Stimulated activated CD8-positive, alpha-beta memory T cell treated with anti-CD3 and anti-CD28 coated beads, Interleukin-4, amount 100 ng/mL, for 48 hours (primary cell): ENCODE measurements around the gene LARGE1.

Experiments used
- DNase-seq: peaks from one replicate; pipeline ENCODE4 v3.0.0-alpha.2; 2020

Gene LARGE1

DNA sequence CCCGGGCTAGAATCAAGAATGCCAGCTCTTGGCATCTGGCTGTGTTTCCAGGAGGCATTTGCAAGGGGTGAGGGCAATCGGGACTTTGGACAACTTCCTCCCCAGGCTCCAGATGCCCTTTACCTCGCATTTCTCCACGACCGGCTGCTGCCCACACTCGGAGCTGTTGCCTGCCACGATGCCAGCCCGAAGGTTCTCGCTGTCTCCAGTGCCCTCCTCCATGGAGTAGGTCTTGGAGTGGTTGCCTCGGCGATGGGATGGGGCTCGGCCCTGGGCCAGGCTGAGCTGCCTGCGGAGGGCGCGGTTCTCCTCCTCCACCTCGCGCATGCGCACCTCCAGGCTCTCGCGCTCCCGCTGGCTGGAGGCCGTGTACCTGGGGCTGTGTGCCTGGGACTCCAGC lies 270.0 kb downstream of the LARGE1 start:
- no peak for DNase-seq

DNA sequence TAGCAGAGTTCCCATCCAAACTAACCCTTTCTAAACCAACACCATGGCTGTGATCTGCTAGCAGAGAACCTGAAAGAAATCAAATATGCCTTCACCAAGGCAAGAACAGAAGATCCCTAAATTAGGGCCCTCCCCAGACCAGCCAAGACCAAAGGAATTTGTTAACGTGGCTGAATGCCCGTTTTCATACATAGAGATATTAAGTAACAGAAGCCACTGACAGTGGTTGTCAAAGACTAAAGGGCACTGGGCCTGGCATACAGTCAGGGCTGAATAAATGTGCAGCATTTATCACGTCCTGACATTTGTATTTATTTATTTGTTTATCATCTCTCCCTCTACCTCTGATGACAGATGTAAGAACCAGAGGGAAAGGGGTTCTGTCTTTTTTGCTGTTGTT lies 271.8 kb downstream of the LARGE1 start:
- DNase-seq, result no peak

DNA sequence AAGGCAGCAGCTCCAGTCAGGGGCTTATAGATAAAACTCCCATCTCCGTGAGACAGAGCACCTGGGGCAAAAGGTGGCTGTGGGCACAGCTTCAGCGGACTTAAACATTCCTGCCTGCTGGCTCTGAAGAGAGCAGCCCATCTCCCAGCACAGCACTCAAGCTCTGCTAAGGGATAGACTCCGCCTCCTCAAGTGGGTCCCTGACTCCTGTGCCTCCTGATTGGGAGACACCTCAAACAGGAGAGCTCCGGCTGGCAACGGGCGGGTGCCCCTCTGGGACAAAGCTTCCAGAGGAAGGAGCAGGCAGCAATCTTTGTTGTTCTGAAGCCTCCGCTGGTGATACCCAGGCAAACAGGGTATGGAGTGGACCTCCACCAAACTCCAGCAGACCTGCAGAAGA lies 279.4 kb downstream of the LARGE1 start:
- DNase-seq, result no peak

DNA sequence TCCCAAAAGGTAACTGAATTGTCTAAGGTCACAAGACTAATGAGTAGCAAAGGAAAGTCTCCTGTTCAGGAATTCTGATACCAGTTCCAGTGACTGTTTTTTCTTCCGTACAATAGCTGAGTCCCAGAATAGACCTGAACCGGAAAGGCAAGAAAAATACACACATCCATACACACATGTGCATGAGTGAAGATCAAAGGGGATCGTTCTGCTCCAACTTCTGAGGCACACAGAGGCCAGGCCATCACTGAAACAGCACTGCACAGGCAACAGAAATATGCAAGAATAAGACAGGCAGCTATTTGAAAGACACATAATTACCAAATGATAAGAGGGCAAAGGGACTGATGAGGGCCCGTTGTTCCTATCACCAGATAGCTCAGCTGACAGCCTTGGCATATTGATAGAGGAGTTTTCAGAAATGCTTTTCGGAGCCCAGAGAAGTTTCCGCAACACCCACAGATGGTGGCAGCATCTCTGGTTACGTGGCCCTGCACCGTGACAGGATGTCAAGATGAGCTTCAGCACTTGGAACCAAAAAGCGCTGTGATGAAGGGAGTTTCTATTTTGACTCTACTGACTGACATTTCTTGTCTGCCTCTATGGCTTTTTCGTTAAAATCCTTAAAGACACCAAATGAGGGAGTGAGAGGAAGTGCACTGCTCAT lies 280.6 kb downstream of the LARGE1 start:
- DNase-seq, result no peak

DNA sequence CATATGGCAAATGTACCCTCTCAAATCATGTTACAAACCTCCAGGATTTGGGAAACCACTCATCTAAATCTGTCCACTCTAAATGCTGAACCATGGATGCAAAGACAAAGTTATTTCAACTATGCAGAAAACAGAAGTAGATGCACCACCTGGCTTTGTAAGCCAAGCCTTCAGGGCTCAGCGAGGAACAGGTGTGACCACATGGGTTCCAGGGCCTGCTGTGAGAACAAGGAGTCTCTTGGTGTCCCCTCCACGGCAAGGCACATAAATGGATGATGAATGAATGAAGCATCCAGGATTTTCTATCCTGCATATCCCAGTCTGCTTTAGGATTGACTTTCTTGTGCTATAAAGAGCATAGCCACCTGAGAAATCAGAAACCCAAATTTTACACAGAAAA lies 284.5 kb downstream of the LARGE1 start:
- no peak for DNase-seq

DNA sequence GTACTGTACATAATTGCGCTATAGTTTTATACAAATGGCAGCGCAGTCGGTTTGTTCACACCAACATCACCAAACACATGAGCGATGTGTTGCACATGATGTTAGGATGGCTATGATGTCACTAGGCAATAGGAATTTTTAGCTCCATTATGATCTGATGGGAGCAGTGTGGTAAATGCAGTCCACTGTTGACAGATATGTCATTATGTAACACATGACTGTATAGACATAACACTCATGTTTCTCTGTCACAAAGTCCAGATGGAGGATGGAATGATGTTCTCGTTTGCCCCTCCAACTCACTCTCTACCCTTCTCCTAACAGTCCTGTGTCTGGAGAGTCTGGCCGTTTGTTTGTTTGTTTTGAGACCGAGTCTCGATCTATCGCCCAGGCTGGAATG lies 288.5 kb downstream of the LARGE1 start:
- DNase-seq, result no peak

DNA sequence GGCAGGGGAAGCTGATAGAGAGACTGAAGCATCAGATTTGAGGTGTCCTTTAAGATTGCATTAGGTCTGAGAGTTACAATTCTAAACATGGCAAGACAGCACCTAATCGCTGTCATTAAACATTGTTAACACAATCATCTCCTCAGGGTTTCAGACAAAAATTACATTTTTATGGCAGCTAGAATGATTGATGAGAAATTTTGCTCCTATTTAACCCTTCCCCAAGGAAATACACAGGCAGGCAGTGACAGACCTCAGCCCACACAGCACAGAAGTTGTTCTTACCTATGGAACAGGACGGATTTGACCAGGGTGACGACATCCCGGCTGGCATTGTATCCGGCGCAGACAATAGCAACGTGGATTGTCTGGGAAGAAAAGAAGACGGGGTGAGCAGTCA lies 294.3 kb downstream of the LARGE1 start:
- DNase-seq, result no peak

DNA sequence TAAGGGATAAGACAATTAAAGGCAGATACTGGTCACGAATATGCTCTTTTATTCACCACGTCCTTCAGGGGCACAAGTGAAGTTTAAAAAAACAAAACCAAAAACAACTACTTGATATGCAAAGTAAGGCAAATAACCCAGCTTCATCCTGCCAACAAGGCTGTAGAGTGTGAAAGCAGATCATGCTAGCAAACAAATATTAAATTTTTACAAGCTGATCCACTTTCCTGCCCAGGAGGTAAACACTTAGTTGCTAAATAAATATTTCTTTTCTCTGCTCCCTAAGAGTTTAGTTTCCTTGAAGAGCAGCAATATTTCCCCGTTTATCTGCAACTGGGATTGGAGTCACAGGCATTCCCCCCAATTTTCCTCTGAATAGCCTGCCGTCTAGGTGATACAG lies 300.2 kb downstream of the LARGE1 start:
- DNase-seq, result no peak

DNA sequence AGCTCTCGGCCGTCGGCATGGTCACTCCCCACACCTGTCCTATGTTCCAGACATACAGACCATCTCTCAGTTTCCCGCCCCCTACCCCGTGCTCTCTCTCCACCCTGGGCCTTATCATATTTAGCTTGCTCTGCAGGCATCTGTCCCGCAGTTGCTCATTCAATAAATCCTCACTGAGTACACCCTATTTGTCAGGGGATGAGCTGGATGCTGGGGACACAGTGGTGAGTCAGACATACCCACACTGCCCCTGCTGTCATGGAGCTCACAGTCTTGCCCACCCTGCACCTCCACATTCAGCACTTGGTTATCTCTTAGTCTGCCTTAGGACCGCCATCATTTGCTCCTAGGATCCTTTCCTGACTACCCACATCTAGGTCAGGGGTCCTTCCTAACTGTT lies 313.8 kb downstream of the LARGE1 start:
- no peak for DNase-seq

DNA sequence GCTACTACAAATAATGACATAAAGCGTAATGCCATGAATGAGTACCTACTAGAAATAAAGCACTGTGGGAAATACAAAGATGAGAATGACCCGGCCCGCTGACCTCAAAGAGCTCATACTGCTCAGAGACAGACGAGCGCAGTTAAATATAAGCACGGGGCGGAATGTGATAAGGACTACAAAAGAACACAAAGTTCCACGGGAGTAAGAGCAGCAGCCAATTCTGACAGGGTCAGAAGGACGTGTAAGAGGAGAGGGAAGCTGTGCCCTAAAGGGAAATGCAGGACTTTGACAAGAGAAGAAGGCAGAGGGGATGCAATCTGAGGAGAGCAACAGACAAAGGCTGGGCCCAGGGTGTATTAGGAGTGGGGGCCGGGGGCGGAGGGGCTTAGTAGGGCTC lies 314.6 kb downstream of the LARGE1 start:
- DNase-seq, result no peak

DNA sequence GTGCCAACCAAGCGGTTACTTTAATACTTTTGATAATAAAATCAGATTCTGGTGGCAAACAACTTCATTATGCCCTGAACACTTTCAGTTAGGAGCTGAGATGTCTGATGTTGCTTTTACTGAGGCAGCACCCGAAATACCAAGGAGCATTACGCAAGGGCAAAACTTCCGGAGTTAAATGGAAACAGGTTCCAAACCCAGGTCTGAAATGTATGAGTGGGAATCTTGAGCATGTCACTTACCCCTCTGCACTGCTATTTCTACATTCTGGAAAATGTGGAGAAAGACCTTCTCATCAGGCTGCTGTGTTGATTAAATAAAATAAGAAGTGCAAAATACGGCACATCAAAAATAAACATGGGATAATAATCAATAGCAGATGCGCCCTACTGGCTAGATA lies 315.1 kb downstream of the LARGE1 start:
- DNase-seq, result no peak

DNA sequence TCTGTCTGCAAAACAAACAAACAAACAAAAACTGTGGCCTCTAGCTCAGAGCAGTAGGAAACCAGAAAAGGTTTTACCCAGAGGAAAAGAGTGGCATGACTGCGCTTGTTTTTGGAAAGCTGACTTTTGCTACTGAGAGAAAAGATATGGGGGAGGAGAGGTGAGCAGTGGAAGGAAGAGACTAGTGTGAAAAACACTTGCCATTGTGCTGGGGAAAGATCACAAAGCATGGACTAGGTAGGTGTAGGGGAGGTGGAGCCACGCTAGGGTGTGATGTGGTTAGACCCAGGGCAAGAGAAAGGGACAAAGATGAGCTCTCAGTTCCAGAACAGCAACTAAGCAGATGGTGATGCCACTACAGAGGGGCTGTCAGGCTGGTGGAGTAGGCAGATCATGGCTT lies 319.2 kb downstream of the LARGE1 start:
- no peak for DNase-seq

DNA sequence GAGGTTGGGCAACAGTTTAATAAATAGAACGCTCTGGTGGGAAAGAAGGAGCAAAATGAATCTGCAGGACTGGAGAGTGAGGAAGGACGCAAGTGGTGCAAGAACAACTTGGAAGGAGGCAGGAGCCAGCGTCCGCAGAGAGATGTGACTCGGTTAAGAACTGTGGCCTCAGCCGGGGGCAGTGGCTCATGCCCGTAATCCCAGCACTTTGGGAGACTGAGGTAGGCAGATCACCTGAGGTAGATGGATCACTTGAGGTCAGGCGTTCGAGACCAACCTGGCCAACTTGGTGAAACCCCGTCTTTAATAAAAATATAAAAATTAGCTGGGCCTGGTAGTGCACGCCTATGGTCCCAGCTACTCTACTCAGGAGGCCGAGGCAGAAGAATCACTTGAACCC lies 319.7 kb downstream of the LARGE1 start:
- no peak for DNase-seq

DNA sequence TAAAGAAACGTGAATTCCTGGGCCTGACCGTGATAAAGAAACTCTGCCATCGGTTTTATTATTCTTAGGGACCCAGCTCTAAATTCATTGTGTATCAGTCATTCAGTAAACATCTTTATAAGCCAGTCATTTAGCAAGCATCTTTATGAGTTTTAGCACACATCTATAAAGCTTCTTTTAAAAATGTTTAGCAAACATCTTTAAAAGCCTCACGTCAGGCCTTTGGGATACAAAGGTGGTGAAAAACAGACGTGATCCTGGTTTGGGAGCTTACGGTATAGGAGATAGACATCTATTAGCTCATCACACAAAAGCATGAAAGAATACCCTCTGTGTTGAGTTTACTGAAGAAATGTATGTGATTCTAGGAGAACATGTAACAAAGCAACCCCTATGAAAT lies 320.2 kb downstream of the LARGE1 start:
- no peak for DNase-seq

DNA sequence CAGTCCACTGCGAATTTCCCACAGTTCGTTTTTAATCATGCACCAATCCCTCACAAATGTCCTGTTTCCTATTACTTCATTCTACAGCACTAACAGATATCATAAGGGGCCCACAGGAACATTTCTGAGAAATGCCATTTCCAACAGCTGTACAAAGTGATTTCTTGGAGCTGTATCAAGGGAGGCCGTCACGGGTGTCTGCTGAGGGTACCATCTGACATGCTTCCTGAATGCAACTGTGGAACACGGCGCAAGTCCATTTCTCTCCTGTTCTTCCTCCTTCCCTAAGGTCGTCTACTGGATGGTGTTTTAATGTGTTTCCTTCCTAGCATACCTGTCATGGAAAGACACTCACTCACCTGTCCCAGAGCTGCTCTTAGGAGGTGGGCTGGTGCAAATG lies 320.7 kb downstream of the LARGE1 start:
- DNase-seq, result no peak

DNA sequence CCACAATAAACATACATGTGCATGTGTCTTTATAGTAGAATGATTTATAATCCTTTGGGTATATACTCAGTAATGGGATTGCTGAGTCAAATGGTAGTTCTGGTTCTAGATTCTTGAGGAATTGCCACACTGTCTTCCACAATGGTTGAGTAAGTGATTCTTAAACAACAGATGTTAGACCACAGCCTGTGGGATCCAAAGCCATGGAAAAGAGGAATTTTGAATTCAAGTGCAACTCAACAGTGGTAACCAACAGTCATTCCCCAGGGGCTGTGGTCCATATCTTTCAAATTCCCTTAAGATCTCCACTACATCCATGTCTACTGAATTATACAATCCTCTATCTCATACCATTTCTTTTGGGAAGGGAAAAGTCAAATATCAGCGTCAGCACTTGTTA lies 321.5 kb downstream of the LARGE1 start:
- DNase-seq, result no peak

DNA sequence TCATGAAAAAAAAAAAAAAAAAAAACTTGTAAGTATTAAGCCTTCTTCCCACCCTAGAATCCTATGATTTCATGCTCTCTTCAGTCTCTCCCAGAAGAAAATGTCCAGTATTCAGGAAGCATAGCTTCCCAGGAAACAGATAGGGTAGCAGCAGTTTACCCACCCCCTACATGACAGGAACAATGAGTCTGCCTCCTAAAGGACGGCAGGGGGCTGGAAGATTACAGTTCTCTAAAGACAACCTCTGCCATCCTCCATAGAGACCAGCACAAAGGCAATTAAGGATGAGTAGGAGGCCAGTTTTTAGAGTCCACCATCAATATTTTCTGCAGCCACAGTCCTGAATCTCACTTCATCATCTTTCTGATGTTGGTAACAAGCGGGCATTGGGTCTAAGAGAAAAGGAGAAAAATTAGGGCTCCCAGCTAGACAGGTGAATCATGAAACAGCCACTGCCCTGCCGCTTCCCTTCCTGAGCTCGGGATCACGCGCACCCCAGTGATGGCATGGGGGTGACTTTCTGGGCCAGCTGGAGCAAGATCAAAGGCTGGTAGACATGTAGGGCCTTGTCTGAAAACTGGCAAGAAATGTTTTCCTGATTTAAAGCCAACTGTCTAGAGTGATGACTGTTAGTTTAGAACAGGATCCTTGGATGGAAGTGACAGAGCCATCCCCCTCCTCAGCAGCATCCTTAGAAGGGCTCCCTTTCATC lies 322.8 kb downstream of the LARGE1 start:
- DNase-seq, result no peak

DNA sequence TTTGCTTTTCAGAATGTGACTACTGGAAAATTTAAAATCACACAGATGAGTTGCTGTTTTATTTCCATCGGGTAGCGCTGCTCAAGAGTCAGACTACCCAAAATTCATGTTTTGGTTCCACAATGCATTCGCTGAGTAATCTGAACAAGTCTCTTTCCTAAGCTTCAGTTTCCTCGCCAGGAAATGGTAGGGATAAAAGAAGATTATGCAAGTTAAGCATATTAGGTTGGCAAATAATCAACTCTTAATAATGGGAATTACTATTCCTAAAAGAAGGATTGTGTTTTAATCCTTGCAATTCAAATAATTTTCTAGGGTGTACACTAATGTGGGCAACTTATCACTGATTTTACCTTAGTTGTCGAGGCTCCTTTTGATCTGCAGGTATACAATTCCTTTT lies 326.5 kb downstream of the LARGE1 start:
- no peak for DNase-seq

DNA sequence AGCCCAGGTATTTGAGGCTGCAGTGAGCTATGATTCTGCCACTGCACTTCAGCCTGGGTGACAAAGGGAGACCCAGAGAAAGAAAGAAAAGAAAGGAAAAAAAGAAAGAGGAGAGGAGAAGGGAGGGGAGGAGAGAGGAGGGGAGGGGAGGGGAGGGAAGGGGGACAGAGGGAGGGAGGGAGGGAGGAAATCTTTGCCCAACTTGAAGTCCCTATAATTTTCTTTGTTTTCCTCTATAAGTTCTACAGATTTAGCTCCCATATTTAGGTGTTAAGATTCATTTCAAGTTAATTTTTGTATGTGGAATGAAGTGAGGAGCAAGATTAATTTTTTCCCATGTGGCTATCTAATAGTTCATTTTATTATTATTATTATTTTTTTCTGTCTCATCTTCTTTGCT lies 328.3 kb downstream of the LARGE1 start:
- no peak for DNase-seq

DNA sequence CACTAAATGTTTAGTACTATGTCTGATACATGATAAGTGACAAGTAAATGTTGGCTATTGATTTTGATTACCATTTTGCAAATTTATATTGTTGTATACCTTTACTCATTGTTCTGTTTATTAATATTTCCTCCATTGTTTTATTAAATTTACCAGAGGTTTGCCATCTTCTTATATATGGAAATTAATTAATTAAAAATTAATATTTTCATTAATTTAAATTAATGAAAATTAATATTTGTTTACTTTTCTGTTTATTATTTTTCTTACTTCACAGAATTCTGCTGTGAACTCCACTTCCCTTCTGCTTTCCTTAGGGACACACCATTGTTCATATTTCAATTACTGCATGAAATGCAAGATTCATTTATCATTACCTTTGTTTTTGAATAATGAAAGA lies 331.0 kb downstream of the LARGE1 start:
- no peak for DNase-seq

DNA sequence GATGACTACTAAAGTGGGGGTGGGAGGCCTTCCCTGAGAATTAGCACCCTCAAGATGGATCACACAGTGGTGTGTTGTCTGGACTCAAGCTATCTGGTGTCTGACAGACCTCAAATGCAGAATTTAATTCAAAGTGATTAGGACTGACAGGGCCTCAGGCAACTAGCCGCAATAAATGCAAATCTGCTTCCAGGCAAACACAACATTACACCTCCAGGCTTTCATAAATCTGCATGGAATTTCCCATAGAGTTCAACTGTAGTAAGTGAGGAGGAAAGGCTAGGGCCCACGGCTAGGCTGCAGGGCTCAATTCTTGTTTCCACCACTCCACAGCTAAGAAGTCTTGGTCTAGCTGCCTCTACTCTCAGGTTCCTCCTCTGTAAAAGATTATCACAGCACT lies 331.4 kb downstream of the LARGE1 start:
- DNase-seq, result no peak

DNA sequence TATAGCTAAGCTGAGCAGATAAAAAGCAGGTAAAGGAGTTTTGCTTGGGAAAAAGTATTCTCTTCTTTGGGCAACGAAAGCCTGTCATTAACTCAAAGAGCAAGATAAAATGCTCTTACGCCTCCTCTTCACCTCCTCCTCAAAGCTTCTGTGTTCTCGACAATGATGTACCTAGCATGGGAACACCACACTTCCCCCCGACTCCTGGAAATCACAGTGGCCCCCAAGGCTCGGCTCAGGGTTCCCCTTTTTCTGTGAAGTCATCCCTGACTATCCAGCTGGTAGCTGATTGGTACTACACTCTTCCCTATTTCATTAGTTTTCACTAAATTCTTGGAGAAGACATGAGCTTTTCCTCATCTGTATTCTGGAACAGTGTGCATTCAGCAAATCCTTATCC lies 336.1 kb downstream of the LARGE1 start:
- no peak for DNase-seq

DNA sequence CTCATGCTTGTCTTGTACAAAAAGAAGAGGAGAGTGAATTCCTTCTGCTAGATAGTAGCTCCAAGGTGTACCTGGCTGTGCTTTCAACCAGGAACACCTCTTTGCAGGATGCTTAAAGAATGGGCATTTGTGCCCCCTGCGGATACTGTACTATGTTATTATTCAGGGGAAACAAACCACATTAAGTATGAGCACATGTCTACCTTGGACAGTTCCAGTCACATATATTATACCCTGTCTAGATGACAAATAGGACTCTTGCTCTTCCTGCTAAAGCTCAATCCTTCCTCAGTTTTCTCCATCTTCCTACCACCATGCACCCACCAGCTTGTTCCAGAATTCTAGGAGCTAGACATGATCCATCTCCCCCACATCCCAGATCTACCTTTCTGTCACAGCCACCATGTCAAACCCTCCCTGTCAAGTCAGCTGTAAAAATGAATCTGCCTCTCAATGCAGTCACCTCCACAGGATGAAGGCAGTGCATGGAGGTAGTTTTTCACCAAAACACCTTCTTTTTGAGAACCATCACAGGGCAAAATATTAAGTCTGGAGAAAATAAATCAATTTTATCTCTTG lies 337.4 kb downstream of the LARGE1 start:
- DNase-seq, result no peak

DNA sequence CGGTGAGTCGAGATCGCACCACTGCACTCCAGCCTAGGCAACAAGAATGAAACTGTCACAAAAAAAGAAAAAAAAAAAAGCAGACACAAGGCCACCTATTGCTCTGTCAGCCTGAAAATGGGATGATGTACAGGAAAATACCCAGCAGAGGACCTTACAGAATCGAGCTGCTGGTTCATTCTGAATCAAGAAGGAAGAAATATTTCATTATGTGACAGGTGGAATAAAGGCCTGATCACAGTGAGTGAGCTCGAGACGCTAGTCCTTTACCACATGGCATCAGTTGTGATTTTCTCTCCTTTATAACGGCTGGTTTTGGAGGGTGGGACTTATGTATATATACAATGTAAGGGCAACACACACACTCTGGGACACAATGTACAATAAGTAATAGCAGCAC lies 340.0 kb downstream of the LARGE1 start:
- DNase-seq, result no peak
